Transverse colon (tissue), 4 donors: ENCODE measurements around the gene TENT5D.

Source experiments
- CTCF ChIP-seq, 5 experiments: fragments of 200-600 bp in 3 of 5; fragments of 450-650 bp in 2 of 5; sonication (generic) in 3 of 5; IDR thresholded peaks; 1 replicate in 2 of 5; 2 replicates in 3 of 5; pipeline ENCODE4 v1.5.1; 2016 to 2017; ENCODE audit warnings: antibody characterized with exemption in 5 of 5, inconsistent platforms in 3 of 5, mild to moderate bottlenecking in 2 of 5, moderate library complexity in 1 of 5
- EP300 ChIP-seq: sonication (generic); formaldehyde crosslinking; IDR thresholded peaks from one replicate; pipeline ENCODE4 v1.6.1; 2017; ENCODE audit warnings: antibody characterized with exemption, low read depth
- POLR2A ChIP-seq: fragments of 450-650 bp; IDR thresholded peaks from one replicate; pipeline ENCODE4 v1.6.1; 2016; ENCODE audit warnings: antibody characterized with exemption, mild to moderate bottlenecking, moderate library complexity
- POLR2AphosphoS5 ChIP-seq, 3 donors: sonication (generic); formaldehyde crosslinking; IDR thresholded peaks; one replicate each; pipeline ENCODE4 v1.6.1; 2016; ENCODE audit warnings: antibody characterized with exemption in 3 of 3

DNA sequence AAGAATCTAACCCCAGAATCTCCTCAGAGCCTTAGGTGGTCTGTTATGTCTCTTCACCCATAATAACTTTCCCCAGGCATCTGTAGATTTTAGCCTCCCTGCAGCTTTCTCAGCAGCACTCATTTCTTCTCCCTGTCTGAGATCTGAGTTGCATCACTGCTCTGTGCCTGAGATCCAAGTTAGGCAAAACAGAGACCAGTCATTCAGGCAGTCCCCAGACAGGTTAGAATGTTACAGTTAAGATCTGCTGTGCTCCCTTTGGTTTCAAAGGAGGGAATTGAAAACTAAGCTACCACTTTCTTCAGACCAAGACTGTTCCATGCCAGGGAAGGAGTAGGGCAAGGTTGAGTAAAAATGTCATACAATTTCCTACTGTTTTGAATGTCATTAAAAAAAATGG is 65.3 kb downstream of the TENT5D start:
- TF ChIP-seq CTCF (IDR thresholded peaks at IDR 0.05) = no peak
- no peak for TF ChIP-seq POLR2AphosphoS5 (IDR thresholded peaks at IDR 0.05)
- no peak for TF ChIP-seq POLR2A
- no peak for TF ChIP-seq EP300
